ENCODE data around the gene TFAP2A. TPM values are rescaled to one million over a fixed set of nuclear protein-coding genes. Genes with fewer than 3 reads are reported as not detected.

The TFAP2A gene
- total and polyA plus RNA-seq, 12 donors: 0.12 to 0.95 (median 0.20) TPM; not detected in 2

- Histone ChIP-seq H3K4me3 (no peak overlapping the region), H3K27ac (no peak overlapping the region), H3K4me1 (peaks cover 0 to 18% (median 15%) of the 10 kb centered on the region in 9 donors), H3K9me3 (no peaks in the 10 kb centered on the region), H3K36me3 (no peaks in the 10 kb centered on the region), H3K27me3 (peaks cover 28 to 100% (median 94%) of the 10 kb centered on the region in 7 donors)
- intact Hi-C loops (cut with DNase I): no loop called here
- ATAC-seq (no peak), DNase-seq (no peak)
- 11 to 13% methylated on average over 15 of the region's 15 CpGs for WGBS, 2 donors
- TF ChIP-seq CTCF (IDR thresholded peaks at IDR 0.05): no peak
Measured at GRCh38 chr6:10382322-10382721, 32.6 kb downstream of the TFAP2A start.

GRCh38 chr6:10381830-10382208 is 33.1 kb downstream of the TFAP2A start:
- ATAC-seq (no peak), DNase-seq (no peak)
- H3K4me1 ChIP-seq: peaks cover 0 to 18% (median 15%) of the 10 kb centered on the region in 9 donors
- H3K36me3 ChIP-seq: no peaks in the 10 kb centered on the region
- H3K27me3 ChIP-seq: peaks cover 28 to 100% (median 94%) of the 10 kb centered on the region in 7 donors
- H3K27ac ChIP-seq: no peak overlapping the region
- H3K9me3 ChIP-seq: no peaks in the 10 kb centered on the region
- H3K4me3 ChIP-seq: no peak overlapping the region
- intact Hi-C loops (cut with DNase I): no loop called here
- WGBS, 2 donors: 12 to 16% methylated on average over 26 of the region's 26 CpGs
- no peak for TF ChIP-seq CTCF (IDR thresholded peaks at IDR 0.05)

GRCh38 chr6:10381133-10381829 is 33.6 kb downstream of the TFAP2A start:
- no peak for DNase-seq
- Histone ChIP-seq H3K9me3 (no peaks in the 10 kb centered on the region), H3K27ac (no peak overlapping the region), H3K4me1 (peaks cover 0 to 18% (median 15%) of the 10 kb centered on the region in 9 donors), H3K27me3 (peaks cover 28 to 97% (median 90%) of the 10 kb centered on the region in 7 donors), H3K36me3 (no peaks in the 10 kb centered on the region), H3K4me3 (no peak overlapping the region)
- no peak for TF ChIP-seq CTCF (IDR thresholded peaks at IDR 0.05)
- intact Hi-C loops (cut with DNase I): no loop called here
- no peak for ATAC-seq
- WGBS, 2 donors: 4 to 6% methylated on average over 34 of the region's 34 CpGs

- TF ChIP-seq CTCF (IDR thresholded peaks at IDR 0.05): no peak
- 83 to 88% methylated on average over 4 of the region's 4 CpGs for WGBS, 2 donors
Measured at GRCh38 chr6:10375391-10375969, 39.4 kb downstream of the TFAP2A start.

More at GRCh38 chr6:10375391-10375969, 39.4 kb downstream of the TFAP2A start:
- Histone ChIP-seq H3K27me3 (peaks cover 6 to 48% (median 32%) of the 10 kb centered on the region in 7 donors), H3K9me3 (no peaks in the 10 kb centered on the region), H3K4me1 (no peaks in the 10 kb centered on the region), H3K36me3 (no peaks in the 10 kb centered on the region), H3K27ac (no peak overlapping the region), H3K4me3 (no peak overlapping the region)
- intact Hi-C loops (cut with DNase I): no loop called here
- no peak for DNase-seq
- no peak for ATAC-seq

Data from heart right ventricle (tissue), 16 donors.